Osteoblast (primary cell): ENCODE data around the gene GPR149. TPM values are rescaled to one million over a fixed set of nuclear protein-coding genes. Genes with fewer than 3 reads are reported as not detected.

ENCODE experiments used
- DNase-seq: peaks from one replicate; pipeline ENCODE4 v3.0.0; 2011; ENCODE audit warnings: low spot score, mixed read lengths; ENCODE audit not compliant: insufficient read length; ENCODE audit errors: missing footprints
- H2AFZ ChIP-seq: 2 replicates; pipeline ENCODE4 v1.6.0; 2011; ENCODE audit warnings: mild to moderate bottlenecking, low read length
- H3K27ac ChIP-seq: 2 replicates; pipeline ENCODE4 v1.5.1; 2011; ENCODE audit warnings: mild to moderate bottlenecking, low read depth, low read length, moderate library complexity
- H3K27me3 ChIP-seq: 2 replicates; pipeline ENCODE4 v1.6.0; 2012; ENCODE audit warnings: mild to moderate bottlenecking, control low read depth, inconsistent platforms, low read length, moderate library complexity; ENCODE audit not compliant: insufficient read depth
- H3K36me3 ChIP-seq: 2 replicates; pipeline ENCODE4 v1.5.1; 2011; ENCODE audit warnings: mild to moderate bottlenecking, low read length, control low read depth, moderate library complexity; ENCODE audit not compliant: insufficient read depth
- H3K4me1 ChIP-seq: 2 replicates; pipeline ENCODE4 v1.5.1; 2011; ENCODE audit warnings: mild to moderate bottlenecking, low read length, control low read depth, moderate library complexity; ENCODE audit not compliant: insufficient read depth
- H3K4me2 ChIP-seq: 2 replicates; pipeline ENCODE4 v1.6.0; 2011; ENCODE audit warnings: mild to moderate bottlenecking, low read length; ENCODE audit not compliant: insufficient read depth
- H3K4me3 ChIP-seq: fragments of 200-600 bp; sonication (generic); 3 replicates; pipeline ENCODE4 v1.5.1; 2012; ENCODE audit warnings: mild to moderate bottlenecking, low read length, inconsistent platforms; ENCODE audit not compliant: insufficient read depth
- H3K79me2 ChIP-seq: 2 replicates; pipeline ENCODE4 v1.6.0; 2012; ENCODE audit warnings: mild to moderate bottlenecking, low read length, control low read depth, inconsistent platforms; ENCODE audit not compliant: insufficient read depth
- H3K9me3 ChIP-seq: 2 replicates; pipeline ENCODE4 v1.5.1; 2011; ENCODE audit warnings: low read depth, low read length, control low read depth
- H4K20me1 ChIP-seq: 2 replicates; pipeline ENCODE4 v1.6.0; 2012; ENCODE audit warnings: mild to moderate bottlenecking, low read length, control low read depth; ENCODE audit not compliant: insufficient read depth
- CTCF ChIP-seq: IDR thresholded peaks from 2 replicates; pipeline ENCODE4 v1.5.1; 2011; ENCODE audit warnings: mild to moderate bottlenecking, low read depth, low read length, moderate library complexity; ENCODE audit errors: extremely low read depth
- total RNA-seq: library from RNA; depleted of rRNA; stranded (reverse); fragments of >200 nt; gene quantifications from 2 replicates; pipeline ENCODE4 v1.2.3, GENCODE V29; 2012

Gene GPR149
- total RNA-seq, 1 donor, result not detected

GRCh38 chr3:154364849-154365248 lies 65.1 kb downstream of the GPR149 start:
- H3K4me2 ChIP-seq, result no peak overlapping the region
- H3K27me3 ChIP-seq, result no peaks in the 10 kb centered on the region
- no peak overlapping the region for H2AFZ ChIP-seq
- H4K20me1 ChIP-seq, result no peaks in the 10 kb centered on the region
- no peak overlapping the region for H3K27ac ChIP-seq
- H3K79me2 ChIP-seq, result no peaks in the 10 kb centered on the region
- no peak for TF ChIP-seq CTCF
- no peaks in the 10 kb centered on the region for H3K36me3 ChIP-seq
- H3K4me3 ChIP-seq, result no peak overlapping the region
- no peak for DNase-seq
- H3K9me3 ChIP-seq, result no peaks in the 10 kb centered on the region
- H3K4me1 ChIP-seq, result no peaks in the 10 kb centered on the region

- H3K9me3 ChIP-seq, result no peaks in the 10 kb centered on the region
- H3K79me2 ChIP-seq, result no peaks in the 10 kb centered on the region
- DNase-seq, result no peak
- no peaks in the 10 kb centered on the region for H4K20me1 ChIP-seq
- H3K4me3 ChIP-seq, result no peak overlapping the region
- no peak overlapping the region for H3K27ac ChIP-seq
- no peak for TF ChIP-seq CTCF
- no peak overlapping the region for H3K4me2 ChIP-seq
- no peaks in the 10 kb centered on the region for H3K36me3 ChIP-seq
- no peaks in the 10 kb centered on the region for H3K4me1 ChIP-seq
- H3K27me3 ChIP-seq, result no peaks in the 10 kb centered on the region
- no peak overlapping the region for H2AFZ ChIP-seq
These were observed 68.9 kb downstream of the GPR149 start for GRCh38 chr3:154361099-154361498.

- no peak overlapping the region for H2AFZ ChIP-seq
- H3K4me3 ChIP-seq, result no peak overlapping the region
- H3K4me1 ChIP-seq, result no peaks in the 10 kb centered on the region
- H3K36me3 ChIP-seq, result no peaks in the 10 kb centered on the region
- no peak for TF ChIP-seq CTCF
- H4K20me1 ChIP-seq, result no peaks in the 10 kb centered on the region
- H3K27ac ChIP-seq, result no peak overlapping the region
- DNase-seq, result no peak
- no peaks in the 10 kb centered on the region for H3K9me3 ChIP-seq
- H3K27me3 ChIP-seq, result no peaks in the 10 kb centered on the region
- H3K4me2 ChIP-seq, result no peak overlapping the region
- no peaks in the 10 kb centered on the region for H3K79me2 ChIP-seq
These were observed 74.0 kb downstream of the GPR149 start for GRCh38 chr3:154356009-154356408.

GRCh38 chr3:154349223-154349622 lies 80.8 kb downstream of the GPR149 start:
- H3K27ac ChIP-seq, result no peak overlapping the region
- no peak overlapping the region for H3K4me2 ChIP-seq
- TF ChIP-seq CTCF, result no peak
- no peaks in the 10 kb centered on the region for H3K79me2 ChIP-seq
- H4K20me1 ChIP-seq, result no peaks in the 10 kb centered on the region
- no peaks in the 10 kb centered on the region for H3K27me3 ChIP-seq
- no peak overlapping the region for H3K4me3 ChIP-seq
- no peaks in the 10 kb centered on the region for H3K36me3 ChIP-seq
- H3K9me3 ChIP-seq, result no peaks in the 10 kb centered on the region
- H2AFZ ChIP-seq, result no peak overlapping the region
- H3K4me1 ChIP-seq, result no peaks in the 10 kb centered on the region
- DNase-seq, result no peak
